ENCODE data around the gene TAPBP.

The TAPBP gene

DNA sequence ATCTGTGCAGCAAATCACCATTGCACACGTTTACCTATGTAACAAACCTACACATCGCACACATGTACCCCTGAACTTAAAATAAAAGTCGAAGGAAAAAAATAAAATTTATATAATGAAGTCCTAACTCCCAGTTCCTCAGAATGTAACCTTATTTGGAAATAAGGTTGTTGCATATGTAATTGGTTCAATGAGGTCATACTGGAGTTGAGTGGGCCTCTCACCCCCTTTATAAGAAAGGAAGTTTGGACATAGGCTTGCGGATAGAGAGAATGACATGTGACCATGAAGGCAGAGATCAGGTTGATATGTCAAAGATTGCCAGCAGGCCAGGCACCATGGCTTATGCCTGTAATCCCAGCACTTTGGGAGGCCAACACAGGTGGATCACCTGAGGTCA, 19.8 kb upstream of the TAPBP start:
- Histone ChIP-seq H3K27me3 (replicated peaks) (no peaks in the 10 kb centered on the region), H3K27ac (no peak overlapping the region), H3K36me3 (replicated peaks) (no peaks in the 10 kb centered on the region), H3K4me3 (ENCODE audit: low read depth, low read length) (no peak overlapping the region)
- in situ Hi-C loops (cut with HindIII; ENCODE audit: low pct_ligation_motif_present, low sequenced_read_pairs) = no loop called here
- no peak for DNase-seq
- TF ChIP-seq, protein P1, sequence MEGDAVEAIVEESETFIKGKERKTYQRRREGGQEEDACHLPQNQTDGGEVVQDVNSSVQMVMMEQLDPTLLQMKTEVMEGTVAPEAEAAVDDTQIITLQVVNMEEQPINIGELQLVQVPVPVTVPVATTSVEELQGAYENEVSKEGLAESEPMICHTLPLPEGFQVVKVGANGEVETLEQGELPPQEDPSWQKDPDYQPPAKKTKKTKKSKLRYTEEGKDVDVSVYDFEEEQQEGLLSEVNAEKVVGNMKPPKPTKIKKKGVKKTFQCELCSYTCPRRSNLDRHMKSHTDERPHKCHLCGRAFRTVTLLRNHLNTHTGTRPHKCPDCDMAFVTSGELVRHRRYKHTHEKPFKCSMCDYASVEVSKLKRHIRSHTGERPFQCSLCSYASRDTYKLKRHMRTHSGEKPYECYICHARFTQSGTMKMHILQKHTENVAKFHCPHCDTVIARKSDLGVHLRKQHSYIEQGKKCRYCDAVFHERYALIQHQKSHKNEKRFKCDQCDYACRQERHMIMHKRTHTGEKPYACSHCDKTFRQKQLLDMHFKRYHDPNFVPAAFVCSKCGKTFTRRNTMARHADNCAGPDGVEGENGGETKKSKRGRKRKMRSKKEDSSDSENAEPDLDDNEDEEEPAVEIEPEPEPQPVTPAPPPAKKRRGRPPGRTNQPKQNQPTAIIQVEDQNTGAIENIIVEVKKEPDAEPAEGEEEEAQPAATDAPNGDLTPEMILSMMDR (IDR thresholded peaks at IDR 0.05; ENCODE audit: low read depth, low read length, missing control alignments) = no peak

DNA sequence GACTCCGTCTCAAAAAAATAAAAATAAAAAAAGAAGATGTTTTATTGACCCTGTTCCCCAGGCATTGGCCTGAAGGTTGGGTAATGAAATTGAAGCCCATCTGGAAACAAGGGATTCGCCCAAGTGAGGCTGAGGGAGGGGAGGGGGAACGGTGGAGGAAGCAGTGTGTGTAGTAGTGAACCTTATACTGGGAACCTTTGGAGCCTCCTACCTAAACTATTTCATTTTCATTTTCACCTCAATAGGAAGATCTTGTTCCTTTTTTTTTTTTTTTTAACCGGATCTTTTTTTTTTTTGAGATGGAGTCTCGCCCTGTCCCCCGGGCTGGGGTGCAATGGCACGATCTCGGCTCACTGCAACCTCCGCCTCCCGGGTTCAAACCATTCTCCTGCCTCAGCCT, 16.9 kb upstream of the TAPBP start:
- no peak overlapping the region for H3K4me3 ChIP-seq (ENCODE audit: low read depth, low read length)
- H3K27ac ChIP-seq = no peak overlapping the region
- TF ChIP-seq, protein P1 (IDR thresholded peaks at IDR 0.05; ENCODE audit: low read depth, low read length, missing control alignments) = no peak
- in situ Hi-C loops (cut with HindIII; ENCODE audit: low pct_ligation_motif_present, low sequenced_read_pairs) = no loop called here
- H3K27me3 ChIP-seq (replicated peaks) = no peaks in the 10 kb centered on the region
- DNase-seq = no peak
- H3K36me3 ChIP-seq (replicated peaks) = no peaks in the 10 kb centered on the region

DNA sequence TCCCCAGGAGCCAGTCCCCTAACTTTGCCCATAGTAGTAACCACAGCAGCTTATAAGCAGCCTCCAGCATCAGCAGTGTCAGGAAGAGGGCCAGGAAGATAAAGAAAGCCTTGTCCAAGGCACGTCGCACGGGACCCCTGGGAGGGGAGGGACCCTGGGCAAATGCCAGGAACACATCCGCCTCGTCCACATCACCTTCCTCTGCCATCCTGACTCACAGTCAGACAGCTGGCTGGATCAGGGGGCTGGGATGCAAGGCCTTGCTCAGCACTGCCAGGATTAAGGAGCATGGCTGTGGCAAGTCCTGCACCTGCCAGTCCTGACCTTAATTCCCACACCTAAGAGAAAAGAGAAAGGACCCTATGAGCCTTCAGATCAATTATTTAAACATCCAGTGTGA, 15.2 kb upstream of the TAPBP start:
- TF ChIP-seq, protein P1 (IDR thresholded peaks at IDR 0.05; ENCODE audit: low read depth, low read length, missing control alignments) = no peak
- Histone ChIP-seq H3K36me3 (replicated peaks) (no peaks in the 10 kb centered on the region), H3K4me3 (ENCODE audit: low read depth, low read length) (no peak overlapping the region), H3K27ac (no peak overlapping the region), H3K27me3 (replicated peaks) (no peaks in the 10 kb centered on the region)
- in situ Hi-C loops (cut with HindIII; ENCODE audit: low pct_ligation_motif_present, low sequenced_read_pairs) = no loop called here
- no peak for DNase-seq

DNA sequence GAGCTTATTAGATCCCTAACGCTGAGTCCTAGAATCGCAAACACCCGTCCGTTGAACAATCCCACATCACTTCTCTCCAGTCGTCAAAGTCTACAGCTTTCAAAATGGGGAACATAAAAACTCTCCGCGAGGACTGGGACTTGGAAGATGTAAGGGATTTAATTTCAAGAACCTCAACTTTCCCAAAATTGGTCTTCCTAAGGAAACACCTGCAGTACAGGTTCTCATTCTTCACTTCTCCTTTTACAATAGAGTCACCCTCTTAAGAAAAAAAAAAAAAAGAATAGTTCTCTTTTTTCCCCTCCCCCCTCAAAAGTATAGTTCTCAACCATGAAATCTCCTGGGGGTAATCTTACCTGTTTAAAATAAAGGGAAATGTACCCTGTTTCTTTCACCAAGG, 10.2 kb upstream of the TAPBP start:
- DNase-seq = no peak
- Histone ChIP-seq H3K36me3 (replicated peaks) (peaks cover 18% of the 10 kb centered on the region), H3K4me3 (ENCODE audit: low read depth, low read length) (no peak overlapping the region), H3K27me3 (replicated peaks) (no peaks in the 10 kb centered on the region), H3K27ac (no peak overlapping the region)
- TF ChIP-seq, protein P1 (IDR thresholded peaks at IDR 0.05; ENCODE audit: low read depth, low read length, missing control alignments) = no peak
- in situ Hi-C loops (cut with HindIII; ENCODE audit: low pct_ligation_motif_present, low sequenced_read_pairs) = no loop called here

DNA sequence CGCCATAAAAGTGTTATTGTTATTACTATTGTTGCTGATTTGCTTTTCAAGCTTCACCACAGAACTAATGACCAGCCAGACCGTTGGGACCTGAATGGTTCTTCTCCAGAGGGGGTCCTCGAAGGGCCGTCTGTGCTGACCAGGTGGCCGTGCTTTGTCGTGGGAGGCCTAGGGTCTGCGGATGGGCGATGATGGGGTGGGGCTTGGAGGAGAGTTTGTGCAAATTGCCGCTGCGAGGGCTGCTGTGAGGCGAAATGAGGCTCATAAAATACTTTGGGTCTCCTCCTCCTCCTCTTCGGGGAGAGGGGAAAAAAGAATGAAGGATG, 9.7 kb upstream of the TAPBP start:
- in situ Hi-C loops (cut with HindIII; ENCODE audit: low pct_ligation_motif_present, low sequenced_read_pairs) = no loop called here
- Histone ChIP-seq H3K27me3 (replicated peaks) (no peaks in the 10 kb centered on the region), H3K36me3 (replicated peaks) (peaks cover 23% of the 10 kb centered on the region), H3K4me3 (ENCODE audit: low read depth, low read length) (peak overlapping the region; percentile 83), H3K27ac (no peak overlapping the region)
- TF ChIP-seq, protein P1 (IDR thresholded peaks at IDR 0.05; ENCODE audit: low read depth, low read length, missing control alignments) = no peak
- no peak for DNase-seq

DNA sequence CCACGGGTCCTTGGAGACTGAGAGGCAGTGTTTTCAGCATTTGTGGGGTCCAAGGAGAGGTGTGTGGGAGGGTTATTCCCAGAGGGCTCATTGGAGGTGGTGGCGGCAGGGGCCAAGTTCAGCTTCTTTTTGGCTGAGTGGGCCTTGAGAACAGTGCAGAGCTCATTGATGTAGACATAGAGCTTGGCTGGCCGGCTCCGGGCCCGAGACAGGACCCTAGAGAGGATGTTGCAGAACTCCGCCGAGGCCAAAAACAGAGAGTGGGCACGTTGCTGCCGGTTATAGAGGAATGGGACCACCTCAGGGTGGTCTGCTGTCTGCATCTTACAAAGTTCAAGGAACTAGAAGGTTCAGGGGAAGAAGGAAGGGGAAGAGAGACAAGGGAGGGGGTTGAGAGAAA, 7.3 kb upstream of the TAPBP start:
- TF ChIP-seq, protein P1 (IDR thresholded peaks at IDR 0.05; ENCODE audit: low read depth, low read length, missing control alignments) = no peak
- in situ Hi-C loops (cut with HindIII; ENCODE audit: low pct_ligation_motif_present, low sequenced_read_pairs) = no loop called here
- Histone ChIP-seq H3K27me3 (replicated peaks) (no peaks in the 10 kb centered on the region), H3K36me3 (replicated peaks) (peaks cover 25% of the 10 kb centered on the region), H3K27ac (peak overlapping the region; percentile 89), H3K4me3 (ENCODE audit: low read depth, low read length) (peak overlapping the region; percentile 83)
- no peak for DNase-seq
